PC-3 (cell line): Measurements from ENCODE around the gene FXYD5.

Source experiments
- CTCF ChIP-seq: fragments of 300-600 bp; sonication (generic); conservative IDR thresholded peaks from 2 replicates; pipeline ENCODE4 v1.5.1; 2017; ENCODE audit warnings: antibody characterized with exemption, low read depth, mild to moderate bottlenecking, low read length
- EZH2 ChIP-seq: fragments of 300-600 bp; sonication (generic); IDR thresholded peaks from one replicate; pipeline ENCODE4 v1.6.1; 2017; ENCODE audit warnings: antibody characterized with exemption, mild to moderate bottlenecking, low read length; ENCODE audit not compliant: unreplicated experiment
- EZH2phosphoT487 ChIP-seq: fragments of 300-600 bp; sonication (generic); IDR thresholded peaks from 2 replicates; pipeline ENCODE4 v1.6.1; 2018; ENCODE audit warnings: mild to moderate bottlenecking, antibody characterized with exemption, low read length, borderline replicate concordance

GRCh38 chr19:35184267-35184666 lies 29.7 kb downstream of the FXYD5 start:
- TF ChIP-seq CTCF (no peak), EZH2 (no peak), EZH2phosphoT487 (no peak)
